SK-N-SH treated with all-trans-retinoic acid at 6 μM for 48 hours (cell line): Measurements from ENCODE around the gene TUB.

Source experiments
- ATAC-seq: fragments of 200-7000 bp; cut with Tn5 transposase; 3 replicates; pipeline ENCODE4 v1.9.1; 2020; ENCODE audit warnings: mild to moderate bottlenecking, moderate library complexity
- ARNTL ChIP-seq: fragments of 450-650 bp; formaldehyde crosslinking; IDR thresholded peaks from 2 replicates; pipeline ENCODE4 v1.5.0; 2020; ENCODE audit warnings: low read depth, mild to moderate bottlenecking, moderate library complexity, borderline replicate concordance
- CREB5 ChIP-seq: fragments of 250-450 bp; sonication (Bioruptor Pico); IDR thresholded peaks from 2 replicates; pipeline ENCODE4 v1.5.1; 2020; ENCODE audit warnings: low read depth, mild to moderate bottlenecking, moderate library complexity
- CSDC2 ChIP-seq: fragments of 250-450 bp; sonication (Bioruptor Pico); IDR thresholded peaks from 2 replicates; pipeline ENCODE4 v1.5.0; 2020; ENCODE audit warnings: mild to moderate bottlenecking, moderate library complexity
- CSRNP3 ChIP-seq: fragments of 250-450 bp; sonication (Bioruptor Pico); IDR thresholded peaks from 2 replicates; pipeline ENCODE4 v1.5.1; 2021; ENCODE audit warnings: mild to moderate bottlenecking, moderate library complexity
- ESRRG ChIP-seq: fragments of 250-450 bp; sonication (Bioruptor Pico); IDR thresholded peaks from 2 replicates; pipeline ENCODE4 v1.6.1; 2021; ENCODE audit warnings: mild to moderate bottlenecking
- GLIS3 ChIP-seq: fragments of 250-450 bp; sonication (Bioruptor Pico); IDR thresholded peaks from 2 replicates; pipeline ENCODE4 v1.5.0; 2020; ENCODE audit warnings: mild to moderate bottlenecking, moderate library complexity
- ISL1 ChIP-seq: fragments of 250-450 bp; sonication (Bioruptor Pico); IDR thresholded peaks from 2 replicates; pipeline ENCODE4 v2.1.2; 2022; ENCODE audit warnings: mild to moderate bottlenecking, moderate library complexity
- OSR1 ChIP-seq: fragments of 250-450 bp; sonication (Bioruptor Pico); IDR thresholded peaks from 2 replicates; pipeline ENCODE4 v1.8.0; 2022; ENCODE audit warnings: moderate library complexity, mild to moderate bottlenecking, inconsistent platforms
- PATZ1 ChIP-seq: fragments of 250-450 bp; sonication (Bioruptor Pico); IDR thresholded peaks from 2 replicates; pipeline ENCODE4 v1.8.0; 2020; ENCODE audit warnings: mild to moderate bottlenecking, moderate library complexity, borderline replicate concordance
- POU6F1 ChIP-seq: fragments of 250-450 bp; sonication (Bioruptor Pico); IDR thresholded peaks from 2 replicates; pipeline ENCODE4 v1.8.0; 2021; ENCODE audit warnings: low read depth, mild to moderate bottlenecking, moderate library complexity, borderline replicate concordance
- PPARA ChIP-seq: fragments of 250-450 bp; sonication (Bioruptor Pico); IDR thresholded peaks from 2 replicates; pipeline ENCODE4 v1.5.0; 2020; ENCODE audit warnings: mild to moderate bottlenecking, borderline replicate concordance
- SNAI2 ChIP-seq: fragments of 250-450 bp; sonication (Bioruptor Pico); IDR thresholded peaks from 2 replicates; pipeline ENCODE4 v1.5.0; 2020; ENCODE audit warnings: mild to moderate bottlenecking, moderate library complexity
- TCF4 ChIP-seq: fragments of 250-450 bp; sonication (Bioruptor Pico); IDR thresholded peaks from 2 replicates; pipeline ENCODE4 v1.8.0; 2021; ENCODE audit warnings: mild to moderate bottlenecking, moderate library complexity, borderline replicate concordance
- TOX ChIP-seq: fragments of 250-450 bp; sonication (Bioruptor Pico); IDR thresholded peaks from 2 replicates; pipeline ENCODE4 v1.8.0; 2021; ENCODE audit warnings: mild to moderate bottlenecking, moderate library complexity, borderline replicate concordance
- TSHZ2 ChIP-seq: fragments of 250-450 bp; sonication (Bioruptor Pico); IDR thresholded peaks from 2 replicates; pipeline ENCODE4 v1.5.0; 2020; ENCODE audit warnings: mild to moderate bottlenecking, moderate library complexity
- ZC3H10 ChIP-seq: fragments of 250-450 bp; sonication (Bioruptor Pico); IDR thresholded peaks from 2 replicates; pipeline ENCODE4 v1.5.1; 2021; ENCODE audit warnings: mild to moderate bottlenecking, moderate library complexity
- ZFP30 ChIP-seq: fragments of 450-650 bp; formaldehyde crosslinking; IDR thresholded peaks from 2 replicates; pipeline ENCODE4 v1.5.0; 2022; ENCODE audit warnings: mild to moderate bottlenecking, moderate library complexity
- ZNF565 ChIP-seq: fragments of 450-650 bp; formaldehyde crosslinking; conservative IDR thresholded peaks from 2 replicates; pipeline ENCODE4 v1.5.0; 2020; ENCODE audit warnings: low read depth, mild to moderate bottlenecking, moderate library complexity
- ZNF70 ChIP-seq: fragments of 450-650 bp; formaldehyde crosslinking; IDR thresholded peaks from 2 replicates; pipeline ENCODE4 v1.5.0; 2020; ENCODE audit warnings: mild to moderate bottlenecking, moderate library complexity
- ZNF8 ChIP-seq: fragments of 450-650 bp; formaldehyde crosslinking; IDR thresholded peaks from 2 replicates; pipeline ENCODE4 v1.5.0; 2020; ENCODE audit warnings: mild to moderate bottlenecking, moderate library complexity

The TUB gene

GRCh38 chr11:8045839-8046238 lies 35.2 kb upstream of the TUB start:
- ATAC-seq = no peak
- TF ChIP-seq CREB5 (CRISPR knock-in tag) (no peak), ARNTL (no peak), GLIS3 (CRISPR knock-in tag) (no peak), ZNF8 (CRISPR knock-in tag) (no peak), OSR1 (CRISPR knock-in tag) (no peak), ZNF70 (no peak), POU6F1 (CRISPR knock-in tag) (no peak), ISL1 (CRISPR knock-in tag) (no peak)

- no peak for ATAC-seq
- no peak for TF ChIP-seq CSDC2 (CRISPR knock-in tag)
- no peak for TF ChIP-seq ZC3H10 (CRISPR knock-in tag)
- TF ChIP-seq ESRRG (CRISPR knock-in tag) = no peak
- TF ChIP-seq ARNTL = no peak
- no peak for TF ChIP-seq CSRNP3 (CRISPR knock-in tag)
- no peak for TF ChIP-seq TSHZ2
- no peak for TF ChIP-seq ZNF70
- TF ChIP-seq OSR1 (CRISPR knock-in tag) = no peak
Measured at GRCh38 chr11:8047382-8047781, 33.6 kb upstream of the TUB start.

GRCh38 chr11:8049084-8049483 lies 31.9 kb upstream of the TUB start:
- no peak for ATAC-seq
- TF ChIP-seq ARNTL = no peak
- TF ChIP-seq ISL1 (CRISPR knock-in tag) = no peak
- no peak for TF ChIP-seq ZNF565
- no peak for TF ChIP-seq PATZ1 (CRISPR knock-in tag)
- TF ChIP-seq, all 23 proteins: peak for 0

GRCh38 chr11:8055091-8055835 lies 25.7 kb upstream of the TUB start:
- TF ChIP-seq SNAI2 (CRISPR knock-in tag) (no peak), PATZ1 (CRISPR knock-in tag) (no peak), POU6F1 (CRISPR knock-in tag) (no peak), ZFP30 (CRISPR knock-in tag) (no peak), GLIS3 (CRISPR knock-in tag) (no peak), TOX (CRISPR knock-in tag) (no peak), OSR1 (CRISPR knock-in tag) (no peak), PPARA (CRISPR knock-in tag) (no peak), ZNF8 (CRISPR knock-in tag) (no peak), ESRRG (CRISPR knock-in tag) (no peak), ARNTL (no peak), ZNF70 (no peak), TCF4 (CRISPR knock-in tag) (no peak), ZNF565 (no peak), ISL1 (CRISPR knock-in tag) (no peak), ZC3H10 (CRISPR knock-in tag) (no peak), CSDC2 (CRISPR knock-in tag) (no peak)
- ATAC-seq = no peak; the same call in 2 of the 3 replicates
